ENCODE measurements around the gene PIEZO1. TPM values are rescaled to one million over a fixed set of nuclear protein-coding genes. Genes with fewer than 3 reads are reported as not detected.

PIEZO1 gene
- total and polyA plus RNA-seq, 2 experiments from 2014 or later, result 30.4 to 70.1 TPM

GRCh38 chr16:88754912-88755744 lies 29.9 kb downstream of the PIEZO1 start:
- Histone ChIP-seq H3K4me1 (ENCODE audit: insufficient read depth) (peaks cover 5% of the 10 kb centered on the region; the same call in 1 of the 2 replicates), H3F3A (replicated peaks; ENCODE audit: low read depth) (peaks cover 16% of the 10 kb centered on the region; the same call in 1 of the 2 replicates), H3K79me2 (replicated peaks; ENCODE audit: insufficient read depth) (no peaks in the 10 kb centered on the region; the same call in 1 of the 2 replicates), H3K36me3 (ENCODE audit: insufficient read depth) (no peaks in the 10 kb centered on the region), H3K27me3 (ENCODE audit: insufficient read depth) (no peaks in the 10 kb centered on the region), H3K9me2 (ENCODE audit: insufficient read depth) (no peaks in the 10 kb centered on the region), H2AFZ (no peak overlapping the region), H4K20me1 (replicated peaks; ENCODE audit: insufficient read depth) (no peaks in the 10 kb centered on the region), H3K4me2 (0 out of 2 replicates have a peak overlapping the region, but pooled peaks have one; percentile 32), H3K4me3 (no peak overlapping the region), H3K27ac (ENCODE audit: low read depth) (peak overlapping the region; percentile 50; the same call in 1 of the 2 replicates)
- H3K4me3 Mint-ChIP-seq, result peak overlapping the region; percentile 51
- H3K4me1 Mint-ChIP-seq, result peaks cover 29% of the 10 kb centered on the region
- peaks cover 3% of the 10 kb centered on the region; the same call in 1 of the 3 replicates for H3K36me3 Mint-ChIP-seq (ENCODE audit: low read depth)
- ATAC-seq, result peak; percentile 69
- H3K9me3 Mint-ChIP-seq, result no peaks in the 10 kb centered on the region
- peaks cover 21% of the 10 kb centered on the region for H3K27me3 Mint-ChIP-seq (ENCODE audit: insufficient read depth, low read depth, poor library complexity)
- TF ChIP-seq CTCF (conservative IDR thresholded peaks at IDR 0.05; ENCODE audit: low read depth in 2 of 2) (peak; percentile 60 to 67), EZH2 (IDR thresholded peaks at IDR 0.05; ENCODE audit: low read depth, unreplicated experiment) (no peak), REST (IDR thresholded peaks at IDR 0.05; ENCODE audit: unreplicated experiment) (no peak), NANOG (IDR thresholded peaks at IDR 0.05; ENCODE audit: borderline replicate concordance) (no peak), ZNF462 (CRISPR knock-in tag; IDR thresholded peaks at IDR 0.05) (no peak), ZNF114 (CRISPR knock-in tag; IDR thresholded peaks at IDR 0.05) (no peak), CREB1 (CRISPR knock-in tag; IDR thresholded peaks at IDR 0.05; ENCODE audit: low read depth) (no peak)
- peak; percentile 78 for DNase-seq (ENCODE audit: low spot score)
- peak overlapping the region; percentile 82; the same call in 1 of the 2 replicates for H3K27ac Mint-ChIP-seq

Data from GM23338 (cell line).